WERI-Rb-1 (cell line): ENCODE data around the gene ATP8B4.

ENCODE experiments used
- DNase-seq: peaks from one replicate; pipeline ENCODE4 v3.0.0-alpha.2; 2020
- H3K27ac ChIP-seq: fragments of 250-450 bp; sonication (Bioruptor Pico); 2 replicates; pipeline ENCODE4 v1.5.1; 2020; ENCODE audit warnings: mild to moderate bottlenecking, moderate library complexity
- H3K27me3 ChIP-seq: fragments of 250-450 bp; sonication (Bioruptor Pico); 2 replicates; pipeline ENCODE4 v1.5.1; 2021; ENCODE audit warnings: mild to moderate bottlenecking, low read depth, moderate library complexity; ENCODE audit not compliant: insufficient read depth, severe bottlenecking
- H3K36me3 ChIP-seq: fragments of 250-450 bp; sonication (Bioruptor Pico); 2 replicates; pipeline ENCODE4 v1.5.1; 2020; ENCODE audit warnings: mild to moderate bottlenecking, moderate library complexity
- H3K4me3 ChIP-seq: 2 replicates; pipeline ENCODE4 v1.5.1; 2011; ENCODE audit warnings: low read depth, mild to moderate bottlenecking, control low read depth, low read length
- H3K9me3 ChIP-seq: fragments of 250-450 bp; sonication (Bioruptor Pico); 2 replicates; pipeline ENCODE4 v1.5.1; 2021; ENCODE audit warnings: mild to moderate bottlenecking, moderate library complexity; ENCODE audit not compliant: severe bottlenecking
- TF ChIP-seq, protein P1 (sequence below): IDR thresholded peaks from 2 replicates; pipeline ENCODE4 v1.5.1; 2011; ENCODE audit warnings: low read depth, mild to moderate bottlenecking, control low read depth, inconsistent platforms, low read length

The ATP8B4 gene

DNA sequence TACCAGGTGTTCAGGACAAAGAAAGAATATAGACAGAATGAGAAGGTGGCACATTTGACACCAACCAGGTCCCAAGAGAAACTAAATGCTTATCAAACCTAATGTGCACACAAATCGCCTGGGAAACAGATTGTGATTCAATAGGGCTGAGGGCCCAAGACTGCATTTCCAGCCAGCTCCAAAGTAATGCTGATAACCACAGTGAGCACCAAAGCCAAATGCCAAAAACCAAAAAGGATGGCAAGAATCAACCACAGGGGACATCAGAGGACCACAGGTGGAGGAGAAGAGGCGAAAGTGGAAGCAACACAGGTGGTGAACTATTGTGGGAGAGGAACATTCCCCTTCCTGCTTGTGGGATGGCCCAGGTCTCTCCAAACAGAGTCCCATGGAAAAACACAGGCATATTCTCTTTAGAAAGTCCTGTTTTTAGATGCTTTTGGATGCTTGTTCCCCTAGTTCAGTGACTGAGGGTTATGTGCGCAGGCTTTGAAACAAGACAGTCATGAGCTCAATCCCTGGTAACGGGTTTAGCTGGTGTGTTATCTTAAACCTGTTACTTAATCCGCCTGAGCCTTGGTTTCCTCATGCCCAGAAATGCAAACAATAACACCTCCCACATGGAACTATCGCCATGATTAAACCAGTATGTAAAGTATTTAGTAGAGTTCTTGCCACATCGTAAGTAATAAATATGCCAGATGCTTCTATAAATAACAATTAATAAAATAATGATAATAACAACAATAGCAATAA is 241.7 kb downstream of the ATP8B4 start:
- DNase-seq: peak; percentile 25
- H3K27ac ChIP-seq: no peak overlapping the region
- H3K4me3 ChIP-seq: no peak overlapping the region
- no peaks in the 10 kb centered on the region for H3K9me3 ChIP-seq
- H3K27me3 ChIP-seq: no peaks in the 10 kb centered on the region
- H3K36me3 ChIP-seq: no peaks in the 10 kb centered on the region
- TF ChIP-seq, protein P1, sequence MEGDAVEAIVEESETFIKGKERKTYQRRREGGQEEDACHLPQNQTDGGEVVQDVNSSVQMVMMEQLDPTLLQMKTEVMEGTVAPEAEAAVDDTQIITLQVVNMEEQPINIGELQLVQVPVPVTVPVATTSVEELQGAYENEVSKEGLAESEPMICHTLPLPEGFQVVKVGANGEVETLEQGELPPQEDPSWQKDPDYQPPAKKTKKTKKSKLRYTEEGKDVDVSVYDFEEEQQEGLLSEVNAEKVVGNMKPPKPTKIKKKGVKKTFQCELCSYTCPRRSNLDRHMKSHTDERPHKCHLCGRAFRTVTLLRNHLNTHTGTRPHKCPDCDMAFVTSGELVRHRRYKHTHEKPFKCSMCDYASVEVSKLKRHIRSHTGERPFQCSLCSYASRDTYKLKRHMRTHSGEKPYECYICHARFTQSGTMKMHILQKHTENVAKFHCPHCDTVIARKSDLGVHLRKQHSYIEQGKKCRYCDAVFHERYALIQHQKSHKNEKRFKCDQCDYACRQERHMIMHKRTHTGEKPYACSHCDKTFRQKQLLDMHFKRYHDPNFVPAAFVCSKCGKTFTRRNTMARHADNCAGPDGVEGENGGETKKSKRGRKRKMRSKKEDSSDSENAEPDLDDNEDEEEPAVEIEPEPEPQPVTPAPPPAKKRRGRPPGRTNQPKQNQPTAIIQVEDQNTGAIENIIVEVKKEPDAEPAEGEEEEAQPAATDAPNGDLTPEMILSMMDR: no peak

DNA sequence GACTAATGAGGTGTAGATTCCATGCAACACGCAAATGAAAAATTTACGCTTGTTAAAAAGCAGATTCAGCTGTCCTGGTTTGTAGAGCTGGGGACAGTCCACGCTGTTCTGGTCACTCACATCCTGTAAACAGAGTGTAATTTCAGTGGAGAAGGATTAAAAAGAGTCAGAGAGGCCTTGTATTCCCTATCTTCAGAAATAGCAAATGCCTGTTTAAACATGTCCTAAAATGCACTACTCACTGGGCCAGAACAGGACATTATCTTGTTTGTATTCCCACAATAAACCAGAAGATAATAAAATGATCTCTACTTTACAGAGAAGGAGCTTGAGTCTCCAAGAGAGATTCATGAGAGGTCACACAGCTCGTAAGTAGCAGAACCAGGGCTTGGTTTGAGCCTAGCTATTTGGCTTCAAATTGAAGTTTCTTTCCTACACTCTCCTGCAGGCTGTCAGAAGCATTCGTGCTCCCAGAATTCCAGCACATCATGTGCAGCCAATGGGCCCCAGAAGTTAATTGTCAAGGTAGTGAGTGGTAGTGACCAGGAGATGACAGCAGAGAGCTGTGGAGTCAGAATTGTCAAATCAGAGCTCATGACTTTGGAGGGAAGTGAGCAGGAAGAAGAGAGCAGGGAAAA is 242.5 kb downstream of the ATP8B4 start:
- Histone ChIP-seq H3K9me3 (no peaks in the 10 kb centered on the region), H3K27ac (no peak overlapping the region), H3K27me3 (no peaks in the 10 kb centered on the region), H3K36me3 (no peaks in the 10 kb centered on the region), H3K4me3 (no peak overlapping the region)
- DNase-seq: peak; percentile 11
- TF ChIP-seq, protein P1: peak; percentile 84

DNA sequence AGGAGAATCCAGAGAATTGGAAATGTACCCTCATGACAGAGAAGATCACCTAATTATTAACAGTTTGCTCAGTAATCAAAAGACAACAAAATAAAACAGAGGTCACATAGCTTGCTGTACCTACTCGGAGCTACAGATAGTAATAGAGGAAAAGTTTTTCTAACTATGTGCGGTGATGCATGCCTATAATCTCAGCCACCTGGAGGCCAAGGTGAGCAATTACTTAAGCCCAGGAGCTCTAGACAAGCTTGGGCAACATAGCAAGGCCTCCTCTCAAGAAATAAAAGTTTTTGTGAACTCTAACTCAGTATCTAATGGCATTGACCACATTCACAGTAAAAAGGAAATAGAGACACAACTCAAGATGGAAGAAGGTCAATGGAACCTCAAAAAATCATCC is 243.6 kb downstream of the ATP8B4 start:
- no peaks in the 10 kb centered on the region for H3K9me3 ChIP-seq
- no peaks in the 10 kb centered on the region for H3K27me3 ChIP-seq
- TF ChIP-seq, protein P1: peak; percentile 34; the same call in 1 of the 2 replicates
- H3K27ac ChIP-seq: no peak overlapping the region
- no peaks in the 10 kb centered on the region for H3K36me3 ChIP-seq
- no peak for DNase-seq
- H3K4me3 ChIP-seq: no peak overlapping the region

- Histone ChIP-seq H3K36me3 (no peaks in the 10 kb centered on the region), H3K27ac (no peak overlapping the region), H3K27me3 (no peaks in the 10 kb centered on the region), H3K9me3 (no peaks in the 10 kb centered on the region), H3K4me3 (no peak overlapping the region)
- TF ChIP-seq, protein P1: no peak
- DNase-seq: no peak
These were observed 248.6 kb downstream of the ATP8B4 start for GRCh38 chr15:49870472-49870871.

GRCh38 chr15:49868348-49868747 is 250.7 kb downstream of the ATP8B4 start:
- TF ChIP-seq, protein P1: no peak
- no peaks in the 10 kb centered on the region for H3K9me3 ChIP-seq
- no peak for DNase-seq
- no peak overlapping the region for H3K27ac ChIP-seq
- H3K4me3 ChIP-seq: no peak overlapping the region
- H3K27me3 ChIP-seq: no peaks in the 10 kb centered on the region
- H3K36me3 ChIP-seq: no peaks in the 10 kb centered on the region
